Spleen (tissue), 7 donors: ENCODE measurements around the gene AOC2.

Experiments
- POLR2A ChIP-seq, 3 donors: fragments of 450-650 bp; IDR thresholded peaks; one replicate each; pipeline ENCODE4 v1.5.1; 2017; ENCODE audit warnings: antibody characterized with exemption in 3 of 3, mild to moderate bottlenecking in 1 of 3
- POLR2AphosphoS5 ChIP-seq, 3 donors: sonication (generic); formaldehyde crosslinking; IDR thresholded peaks; one replicate each; pipeline ENCODE4 v1.5.1; 2017; ENCODE audit warnings: antibody characterized with exemption in 3 of 3
- TF ChIP-seq, protein P1 (sequence below), 11 experiments: fragments of 200-600 bp in 7 of 11; fragments of 450-650 bp in 4 of 11; sonication (generic) in 4 of 11; IDR thresholded peaks in 8 of 11; conservative IDR thresholded peaks in 3 of 11; 1 replicate in 7 of 11; 2 replicates in 4 of 11; pipeline versions ENCODE4 v1.4.0 to v1.8.0; 2016 to 2021; ENCODE audit warnings: antibody characterized with exemption in 11 of 11, inconsistent platforms in 4 of 11, mild to moderate bottlenecking in 1 of 11
- donor health status: DM: no; HTN: no; CAD: no; lungs with moderate emphysema.
- donor health status: DM: no; HTN: no; CAD: no.
- donor health status: DM: no; HTN: no; CAD: no.

DNA sequence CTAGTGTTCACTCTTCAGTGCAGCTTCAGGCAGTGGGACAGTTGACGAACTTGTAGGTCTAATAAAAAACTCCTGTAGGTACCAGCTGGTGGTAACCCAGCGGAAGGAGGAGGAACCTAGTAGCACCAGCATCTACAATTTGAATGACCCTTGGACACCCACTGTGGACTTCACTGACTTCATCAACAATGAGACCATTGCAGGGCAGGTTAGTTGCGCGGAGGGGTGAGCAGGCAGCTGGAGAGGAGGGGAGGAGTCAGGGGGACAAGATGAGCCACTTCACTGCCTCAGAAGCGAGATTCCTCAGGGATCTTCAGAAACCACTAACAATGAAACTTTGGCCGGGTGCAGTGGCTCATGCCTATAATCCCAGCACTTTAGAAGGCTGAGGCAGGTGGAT is 28.9 kb downstream of the AOC2 start:
- TF ChIP-seq, protein P1, sequence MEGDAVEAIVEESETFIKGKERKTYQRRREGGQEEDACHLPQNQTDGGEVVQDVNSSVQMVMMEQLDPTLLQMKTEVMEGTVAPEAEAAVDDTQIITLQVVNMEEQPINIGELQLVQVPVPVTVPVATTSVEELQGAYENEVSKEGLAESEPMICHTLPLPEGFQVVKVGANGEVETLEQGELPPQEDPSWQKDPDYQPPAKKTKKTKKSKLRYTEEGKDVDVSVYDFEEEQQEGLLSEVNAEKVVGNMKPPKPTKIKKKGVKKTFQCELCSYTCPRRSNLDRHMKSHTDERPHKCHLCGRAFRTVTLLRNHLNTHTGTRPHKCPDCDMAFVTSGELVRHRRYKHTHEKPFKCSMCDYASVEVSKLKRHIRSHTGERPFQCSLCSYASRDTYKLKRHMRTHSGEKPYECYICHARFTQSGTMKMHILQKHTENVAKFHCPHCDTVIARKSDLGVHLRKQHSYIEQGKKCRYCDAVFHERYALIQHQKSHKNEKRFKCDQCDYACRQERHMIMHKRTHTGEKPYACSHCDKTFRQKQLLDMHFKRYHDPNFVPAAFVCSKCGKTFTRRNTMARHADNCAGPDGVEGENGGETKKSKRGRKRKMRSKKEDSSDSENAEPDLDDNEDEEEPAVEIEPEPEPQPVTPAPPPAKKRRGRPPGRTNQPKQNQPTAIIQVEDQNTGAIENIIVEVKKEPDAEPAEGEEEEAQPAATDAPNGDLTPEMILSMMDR (IDR thresholded peaks at IDR 0.05 in 8 of 11, conservative IDR thresholded peaks at IDR 0.05 in 3 of 11) = no peak
- TF ChIP-seq POLR2A (IDR thresholded peaks at IDR 0.05) (no peak), POLR2AphosphoS5 (IDR thresholded peaks at IDR 0.05) (no peak)
